Hepatocyte (in vitro differentiated cells): ENCODE measurements around the gene BIN1.

Experiments
- CTCF ChIP-seq: fragments of 200-600 bp; sonication (generic); IDR thresholded peaks from 2 replicates; pipeline ENCODE4 v1.5.1; 2016; ENCODE audit warnings: antibody characterized with exemption, mild to moderate bottlenecking; ENCODE audit not compliant: poor library complexity
- EZH2 ChIP-seq: fragments of 200-600 bp; sonication (generic); IDR thresholded peaks from 2 replicates; pipeline ENCODE4 v1.6.1; 2016; ENCODE audit warnings: antibody characterized with exemption, mild to moderate bottlenecking, borderline replicate concordance
- EZH2phosphoT487 ChIP-seq: fragments of 200-600 bp; sonication (generic); IDR thresholded peaks from one replicate; pipeline ENCODE4 v1.6.1; 2018; ENCODE audit warnings: antibody characterized with exemption, mild to moderate bottlenecking, low read depth, moderate library complexity; ENCODE audit not compliant: unreplicated experiment, severe bottlenecking

DNA sequence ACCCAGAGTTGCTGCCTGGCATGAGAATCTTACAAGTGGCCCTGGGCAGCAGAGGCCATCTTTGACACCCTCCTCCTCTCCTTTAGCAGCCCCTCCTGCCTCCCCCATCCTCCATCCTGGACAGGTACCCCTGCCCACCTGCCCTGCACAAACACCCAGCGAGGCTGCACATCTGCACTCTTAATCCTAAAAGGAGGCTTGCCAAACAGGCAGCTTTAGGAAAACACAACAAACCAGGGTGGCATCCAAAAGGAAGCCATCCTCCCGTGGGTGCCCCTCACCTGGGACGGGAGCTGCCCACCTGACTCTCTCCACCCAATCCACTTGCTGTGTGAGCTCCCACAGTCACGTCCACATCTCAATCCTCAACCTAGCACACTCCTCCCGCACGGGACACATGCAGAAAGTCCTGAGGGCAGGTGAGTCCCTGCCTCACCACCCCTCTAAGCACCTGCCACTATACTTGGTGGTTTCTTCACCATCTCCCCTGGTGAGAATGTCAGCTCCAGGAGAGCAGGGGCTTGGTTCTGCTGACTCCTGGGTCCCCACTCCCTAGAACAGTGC, 5.8 kb downstream of the BIN1 start:
- TF ChIP-seq CTCF, result no peak
- TF ChIP-seq EZH2phosphoT487, result no peak
- TF ChIP-seq EZH2, result no peak
